ENCODE measurements around the gene BPTF.

Gene BPTF, protein sequence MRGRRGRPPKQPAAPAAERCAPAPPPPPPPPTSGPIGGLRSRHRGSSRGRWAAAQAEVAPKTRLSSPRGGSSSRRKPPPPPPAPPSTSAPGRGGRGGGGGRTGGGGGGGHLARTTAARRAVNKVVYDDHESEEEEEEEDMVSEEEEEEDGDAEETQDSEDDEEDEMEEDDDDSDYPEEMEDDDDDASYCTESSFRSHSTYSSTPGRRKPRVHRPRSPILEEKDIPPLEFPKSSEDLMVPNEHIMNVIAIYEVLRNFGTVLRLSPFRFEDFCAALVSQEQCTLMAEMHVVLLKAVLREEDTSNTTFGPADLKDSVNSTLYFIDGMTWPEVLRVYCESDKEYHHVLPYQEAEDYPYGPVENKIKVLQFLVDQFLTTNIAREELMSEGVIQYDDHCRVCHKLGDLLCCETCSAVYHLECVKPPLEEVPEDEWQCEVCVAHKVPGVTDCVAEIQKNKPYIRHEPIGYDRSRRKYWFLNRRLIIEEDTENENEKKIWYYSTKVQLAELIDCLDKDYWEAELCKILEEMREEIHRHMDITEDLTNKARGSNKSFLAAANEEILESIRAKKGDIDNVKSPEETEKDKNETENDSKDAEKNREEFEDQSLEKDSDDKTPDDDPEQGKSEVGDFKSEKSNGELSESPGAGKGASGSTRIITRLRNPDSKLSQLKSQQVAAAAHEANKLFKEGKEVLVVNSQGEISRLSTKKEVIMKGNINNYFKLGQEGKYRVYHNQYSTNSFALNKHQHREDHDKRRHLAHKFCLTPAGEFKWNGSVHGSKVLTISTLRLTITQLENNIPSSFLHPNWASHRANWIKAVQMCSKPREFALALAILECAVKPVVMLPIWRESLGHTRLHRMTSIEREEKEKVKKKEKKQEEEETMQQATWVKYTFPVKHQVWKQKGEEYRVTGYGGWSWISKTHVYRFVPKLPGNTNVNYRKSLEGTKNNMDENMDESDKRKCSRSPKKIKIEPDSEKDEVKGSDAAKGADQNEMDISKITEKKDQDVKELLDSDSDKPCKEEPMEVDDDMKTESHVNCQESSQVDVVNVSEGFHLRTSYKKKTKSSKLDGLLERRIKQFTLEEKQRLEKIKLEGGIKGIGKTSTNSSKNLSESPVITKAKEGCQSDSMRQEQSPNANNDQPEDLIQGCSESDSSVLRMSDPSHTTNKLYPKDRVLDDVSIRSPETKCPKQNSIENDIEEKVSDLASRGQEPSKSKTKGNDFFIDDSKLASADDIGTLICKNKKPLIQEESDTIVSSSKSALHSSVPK (N-terminal part only)

DNA sequence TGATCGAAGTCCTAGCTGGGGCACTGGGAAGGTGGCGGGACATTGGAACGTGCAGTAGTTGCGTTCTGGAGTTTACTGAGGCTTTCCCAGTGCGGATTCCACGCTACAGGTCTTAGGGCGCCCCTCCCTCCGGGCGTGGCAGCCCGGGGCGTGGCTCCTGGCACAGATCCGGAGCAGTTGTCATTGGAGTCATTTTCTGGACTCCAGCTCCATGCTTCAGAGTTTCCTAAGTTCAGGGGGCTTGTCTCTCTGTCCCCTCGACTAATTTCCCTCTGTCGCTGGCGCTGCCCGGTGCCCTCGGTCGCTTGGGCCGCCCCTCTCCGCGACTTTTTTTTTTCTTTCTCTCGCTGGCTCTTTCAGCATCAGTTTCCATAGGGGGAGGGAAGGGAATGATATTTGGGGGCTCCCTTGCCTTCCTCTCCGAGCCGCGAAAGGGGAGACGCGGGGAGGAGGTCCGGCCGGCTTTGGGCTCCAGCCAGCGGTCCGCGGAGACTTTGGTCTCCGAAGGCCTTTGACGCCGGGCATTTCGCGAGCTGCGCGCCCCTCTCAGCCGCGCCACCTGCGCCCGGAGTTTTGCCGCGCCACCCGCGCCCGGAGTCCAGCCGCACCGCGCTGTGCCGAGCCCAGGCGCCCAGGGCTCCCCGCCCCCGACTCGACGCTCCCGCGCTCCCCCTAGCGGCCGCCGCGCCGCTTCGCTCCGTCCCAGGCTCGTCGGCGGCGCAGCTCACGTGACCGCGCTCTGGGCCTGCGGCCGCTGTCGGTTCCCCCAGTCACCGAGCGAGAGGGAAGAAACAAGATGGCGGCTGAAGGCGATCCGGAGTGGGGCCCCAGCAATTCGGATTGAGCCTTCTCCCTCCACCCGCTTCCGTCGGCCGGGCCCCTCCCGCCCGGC lies at the start of gene BPTF:
TSS of gene BPTF (plus strand) at position 769 of the 892 bp plus-strand sequence. CDS start 222 bp downstream, outside the sequence.
- H3K4me3 ChIP-seq (ENCODE audit: low read depth, low read length): peak within 1 kb of the TSS; percentile 67

DNA sequence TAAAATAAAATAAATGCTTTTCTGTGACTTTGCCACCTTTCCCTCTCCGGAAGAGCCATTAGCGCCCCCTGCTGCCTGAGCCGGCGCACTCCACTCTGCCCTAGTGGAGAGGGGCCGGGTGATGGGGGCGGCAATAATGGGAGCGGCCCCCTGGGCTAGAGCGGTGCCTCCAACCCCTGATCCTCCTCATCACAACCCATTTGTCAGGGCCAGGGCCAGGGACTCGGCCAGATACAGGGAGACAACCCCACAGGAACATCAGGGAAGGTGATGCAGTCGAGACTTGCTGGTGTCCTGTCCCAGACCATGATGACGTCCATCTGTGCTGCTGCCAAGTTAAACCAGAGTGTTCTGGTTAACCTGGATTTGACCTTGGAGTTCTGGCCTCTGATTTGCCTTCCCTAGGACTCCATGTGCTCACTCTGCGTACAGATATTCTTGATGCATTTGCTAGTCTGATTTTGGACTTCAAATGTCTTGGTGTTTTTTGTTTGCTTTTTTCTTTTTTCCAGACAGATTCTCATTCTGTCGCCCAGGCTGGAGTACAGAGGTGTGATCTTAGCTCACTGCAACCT lies 46.1 kb upstream of the BPTF start:
- H3K4me3 ChIP-seq (ENCODE audit: low read depth, low read length): no peak overlapping the region
- TF ChIP-seq, protein P1, sequence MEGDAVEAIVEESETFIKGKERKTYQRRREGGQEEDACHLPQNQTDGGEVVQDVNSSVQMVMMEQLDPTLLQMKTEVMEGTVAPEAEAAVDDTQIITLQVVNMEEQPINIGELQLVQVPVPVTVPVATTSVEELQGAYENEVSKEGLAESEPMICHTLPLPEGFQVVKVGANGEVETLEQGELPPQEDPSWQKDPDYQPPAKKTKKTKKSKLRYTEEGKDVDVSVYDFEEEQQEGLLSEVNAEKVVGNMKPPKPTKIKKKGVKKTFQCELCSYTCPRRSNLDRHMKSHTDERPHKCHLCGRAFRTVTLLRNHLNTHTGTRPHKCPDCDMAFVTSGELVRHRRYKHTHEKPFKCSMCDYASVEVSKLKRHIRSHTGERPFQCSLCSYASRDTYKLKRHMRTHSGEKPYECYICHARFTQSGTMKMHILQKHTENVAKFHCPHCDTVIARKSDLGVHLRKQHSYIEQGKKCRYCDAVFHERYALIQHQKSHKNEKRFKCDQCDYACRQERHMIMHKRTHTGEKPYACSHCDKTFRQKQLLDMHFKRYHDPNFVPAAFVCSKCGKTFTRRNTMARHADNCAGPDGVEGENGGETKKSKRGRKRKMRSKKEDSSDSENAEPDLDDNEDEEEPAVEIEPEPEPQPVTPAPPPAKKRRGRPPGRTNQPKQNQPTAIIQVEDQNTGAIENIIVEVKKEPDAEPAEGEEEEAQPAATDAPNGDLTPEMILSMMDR (IDR thresholded peaks at IDR 0.05; ENCODE audit: low read depth, low read length): peak; percentile 69

More for the DNA sequence above, at the start of gene BPTF:
- TF ChIP-seq, protein P1 (IDR thresholded peaks at IDR 0.05; ENCODE audit: low read depth, low read length): peak; percentile 76

DNA sequence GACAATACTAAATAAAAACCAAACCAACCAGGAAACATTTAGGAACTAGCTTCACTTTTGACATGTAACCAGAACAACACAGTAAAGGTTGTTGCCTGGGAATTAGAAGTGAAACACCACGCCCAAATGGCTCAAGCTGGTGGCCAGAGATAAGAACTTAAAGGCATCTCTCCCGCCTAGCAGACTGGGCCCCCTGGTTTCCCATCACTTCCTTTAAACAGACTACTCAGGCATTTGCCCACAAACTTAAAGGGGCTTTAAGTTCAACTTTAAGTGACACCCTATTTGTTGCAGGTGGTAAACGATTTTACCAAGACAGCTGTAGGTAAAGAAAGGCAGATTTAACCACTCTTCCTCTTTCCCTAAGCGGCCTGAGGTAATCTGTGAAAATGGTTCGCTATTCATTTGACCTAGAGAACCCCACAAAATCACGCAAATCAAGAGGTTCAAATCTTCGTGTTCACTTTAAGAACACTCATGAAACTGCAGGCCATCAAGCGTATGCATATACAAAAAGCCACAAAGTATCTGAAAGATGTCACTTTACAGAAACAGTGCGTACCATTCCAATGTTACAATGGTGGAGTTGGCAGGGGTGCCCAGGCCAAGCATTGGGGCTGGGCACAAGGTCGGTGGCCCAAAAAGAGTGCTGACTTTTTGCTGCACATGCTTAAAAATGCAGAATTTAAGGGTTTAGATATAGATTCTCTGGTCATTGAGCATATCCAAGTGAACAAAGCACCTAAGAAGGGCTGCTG lies 40.8 kb upstream of the BPTF start:
- H3K4me3 ChIP-seq (ENCODE audit: low read depth, low read length): no peak overlapping the region
- TF ChIP-seq, protein P1 (IDR thresholded peaks at IDR 0.05; ENCODE audit: low read depth, low read length): no peak

DNA sequence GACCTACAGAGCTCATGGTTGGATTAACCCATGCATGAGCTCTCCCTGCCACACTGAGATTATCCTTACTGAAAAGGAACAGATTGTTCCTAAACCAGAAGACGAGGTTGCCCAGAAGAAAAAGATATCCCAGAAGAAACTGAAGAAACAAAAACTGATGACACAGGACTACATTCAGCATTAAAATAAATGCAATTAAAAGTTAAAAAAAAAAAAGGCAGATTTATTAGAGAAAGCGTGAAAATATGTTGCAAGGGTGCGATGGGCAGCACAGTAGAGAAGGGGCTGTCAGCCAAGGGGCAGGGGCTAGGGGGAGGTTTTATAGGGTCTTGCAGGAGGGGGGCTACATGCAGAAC lies 40.2 kb upstream of the BPTF start:
- TF ChIP-seq, protein P1 (IDR thresholded peaks at IDR 0.05; ENCODE audit: low read depth, low read length): no peak
- no peak overlapping the region for H3K4me3 ChIP-seq (ENCODE audit: low read depth, low read length)

DNA sequence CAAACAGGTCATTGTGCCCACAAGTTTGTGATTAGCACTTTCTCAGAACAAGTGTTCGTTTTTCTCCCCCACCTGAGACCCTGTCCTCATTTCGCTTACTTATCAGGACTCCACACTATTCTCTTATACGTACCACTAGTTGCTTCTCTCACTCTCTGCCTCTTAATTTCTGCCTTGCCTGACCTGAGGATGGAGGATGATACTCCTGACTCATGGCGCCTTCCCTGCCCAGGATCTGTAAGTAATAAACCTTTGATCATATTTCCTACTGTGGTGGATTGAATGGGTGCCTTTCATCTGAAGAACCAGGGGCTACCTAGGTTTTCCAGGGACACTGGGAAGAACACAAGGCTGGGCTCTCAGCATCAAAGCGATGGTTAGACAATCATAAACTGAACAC lies 39.8 kb upstream of the BPTF start:
- TF ChIP-seq, protein P1 (IDR thresholded peaks at IDR 0.05; ENCODE audit: low read depth, low read length): no peak
- H3K4me3 ChIP-seq (ENCODE audit: low read depth, low read length): no peak overlapping the region

All from WI38 (cell line).